Psoas muscle (tissue), 8 donors: ENCODE data around the gene MAGEB18. TPM values are rescaled to one million over a fixed set of nuclear protein-coding genes. Genes with fewer than 3 reads are reported as not detected.

Experiments used
- ATAC-seq, 4 donors: fragments of 200-7000 bp; cut with Tn5 transposase; one replicate each; pipeline ENCODE4 v1.9.1; 2020; ENCODE audit warnings: moderate library complexity in 3 of 4, mild to moderate bottlenecking in 2 of 4
- DNase-seq, 2 donors: peaks; one replicate each; pipeline ENCODE4 v3.0.0-alpha.2; 2020
- H3K27ac ChIP-seq: fragments of 200-600 bp; one replicate; pipeline ENCODE4 v1.8.0; 2022
- H3K27me3 ChIP-seq, 3 donors: fragments of 200-600 bp in 1 of 3; one replicate each; pipeline versions ENCODE4 v1.6.1 to v1.8.0; 2013 to 2022; ENCODE audit warnings: low read length in 2 of 3, mild to moderate bottlenecking in 2 of 3, moderate library complexity in 1 of 3; ENCODE audit not compliant: insufficient read depth in 3 of 3
- H3K36me3 ChIP-seq, 2 donors: fragments of 200-600 bp in 1 of 2; one replicate each; pipeline versions ENCODE4 v1.6.1 to v1.8.0; 2013 to 2022; ENCODE audit warnings: low read depth in 1 of 2, mild to moderate bottlenecking in 1 of 2, moderate library complexity in 1 of 2; ENCODE audit not compliant: insufficient read depth in 1 of 2
- H3K4me1 ChIP-seq: fragments of 200-600 bp; one replicate; pipeline ENCODE4 v1.8.0; 2022
- H3K4me3 ChIP-seq: fragments of 200-600 bp; one replicate; pipeline ENCODE4 v1.8.0; 2022; ENCODE audit warnings: mild to moderate bottlenecking
- H3K9me3 ChIP-seq: fragments of 200-600 bp; one replicate; pipeline ENCODE4 v1.8.0; 2022
- WGBS, 3 donors: extraction: QIAGEN DNeasy Blood & Tissue Kit; methylation state at CpG; one replicate each; pipeline versions ENCODE4 v1.1.6 to v1.1.7; 2013; 5-methylcytosine and 5-hydroxymethylcytosine counted together
- intact Hi-C, 2 donors: fragments of 100-400 bp; cut with DNase I; formaldehyde crosslinking; loops; one replicate each; pipeline versions ENCODE4 v1.11.0 to v1.14.2; 2022
- long read RNA-seq, 2 donors: library from polyadenylated mRNA; unstranded; transcript quantifications; one replicate each; pipeline ENCODE4 v2.0.0, GENCODE V29; 2021
- polyA plus RNA-seq, 3 donors: library from polyadenylated mRNA; stranded (reverse); fragments of 200-250 nt; gene quantifications; one replicate each; pipeline ENCODE4 v1.2.3, GENCODE V29; 2013
- total RNA-seq, 4 donors: library from RNA; stranded (reverse); fragmentation: NEBNext Ultra II Directional in 2 of 4; extraction: Animal tissue kit (Norgen Biotek cat#: 25700) in 2 of 4; gene quantifications; one replicate each; pipeline versions ENCODE4 v1.2.1 to v1.2.4, GENCODE V29; 2021 to 2023
- TF ChIP-seq, protein P1 (sequence below): fragments of 200-600 bp; IDR thresholded peaks from one replicate; pipeline ENCODE4 v1.8.0; 2022; ENCODE audit warnings: antibody characterized with exemption
- donor health status: healthy with polysubstance abuse.
- donor health status: DM: no; HTN: no; CAD: no; lungs with moderate emphysema.
- donor health status: Bipolar disorder and iron deficiency.
- donor health status: healthy.
- donor health status: DM: yes; HTN: yes; CAD: no.
- donor health status: DM: no; HTN: no; CAD: no.
- donor health status: DM: no; HTN: no; CAD: no.
- donor health status: DM: yes; HTN: yes; CAD: no.

Gene MAGEB18
- total RNA-seq, result not detected
- polyA plus RNA-seq, result not detected
- long read RNA-seq, donor 1, result 0 reads
- long read RNA-seq, donor 2, result 0 reads

GRCh38 chrX:26138274-26138673 lies at the start of gene MAGEB18:
Gene MAGEB18, plus strand, starts transcription at chrX:26138343. Its CDS starts 643 bp downstream, at chrX:26138986.
- 79 to 90% (median 84%) methylated on average over 11 of the region's 11 CpGs for WGBS, 3 donors
- Histone ChIP-seq H3K9me3 (no peaks in the 10 kb centered on the region), H3K4me1 (no peaks in the 10 kb centered on the region), H3K4me3 (no peak within 1 kb of the TSS), H3K27ac (no peak within 1 kb of the TSS), H3K27me3 (no peaks in the 10 kb centered on the region), H3K36me3 (no peaks in the 10 kb centered on the region)
- intact Hi-C loops, result no loop called here
- no peak for DNase-seq
- ATAC-seq, result no peak
- TF ChIP-seq, protein P1, sequence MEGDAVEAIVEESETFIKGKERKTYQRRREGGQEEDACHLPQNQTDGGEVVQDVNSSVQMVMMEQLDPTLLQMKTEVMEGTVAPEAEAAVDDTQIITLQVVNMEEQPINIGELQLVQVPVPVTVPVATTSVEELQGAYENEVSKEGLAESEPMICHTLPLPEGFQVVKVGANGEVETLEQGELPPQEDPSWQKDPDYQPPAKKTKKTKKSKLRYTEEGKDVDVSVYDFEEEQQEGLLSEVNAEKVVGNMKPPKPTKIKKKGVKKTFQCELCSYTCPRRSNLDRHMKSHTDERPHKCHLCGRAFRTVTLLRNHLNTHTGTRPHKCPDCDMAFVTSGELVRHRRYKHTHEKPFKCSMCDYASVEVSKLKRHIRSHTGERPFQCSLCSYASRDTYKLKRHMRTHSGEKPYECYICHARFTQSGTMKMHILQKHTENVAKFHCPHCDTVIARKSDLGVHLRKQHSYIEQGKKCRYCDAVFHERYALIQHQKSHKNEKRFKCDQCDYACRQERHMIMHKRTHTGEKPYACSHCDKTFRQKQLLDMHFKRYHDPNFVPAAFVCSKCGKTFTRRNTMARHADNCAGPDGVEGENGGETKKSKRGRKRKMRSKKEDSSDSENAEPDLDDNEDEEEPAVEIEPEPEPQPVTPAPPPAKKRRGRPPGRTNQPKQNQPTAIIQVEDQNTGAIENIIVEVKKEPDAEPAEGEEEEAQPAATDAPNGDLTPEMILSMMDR, result no peak

- no peaks in the 10 kb centered on the region for H3K36me3 ChIP-seq
- no peak for DNase-seq
- H3K9me3 ChIP-seq, result no peaks in the 10 kb centered on the region
- no peak for ATAC-seq
- no peak overlapping the region for H3K27ac ChIP-seq
- 30 to 35% (median 30%) methylated on average over 3 of the region's 3 CpGs for WGBS, 3 donors
- no peaks in the 10 kb centered on the region for H3K27me3 ChIP-seq
- H3K4me3 ChIP-seq, result no peak overlapping the region
- TF ChIP-seq, protein P1, result no peak
- intact Hi-C loops, result no loop called here
- H3K4me1 ChIP-seq, result no peaks in the 10 kb centered on the region
Observed at GRCh38 chrX:26100421-26100920, 37.7 kb upstream of the MAGEB18 start.

DNA sequence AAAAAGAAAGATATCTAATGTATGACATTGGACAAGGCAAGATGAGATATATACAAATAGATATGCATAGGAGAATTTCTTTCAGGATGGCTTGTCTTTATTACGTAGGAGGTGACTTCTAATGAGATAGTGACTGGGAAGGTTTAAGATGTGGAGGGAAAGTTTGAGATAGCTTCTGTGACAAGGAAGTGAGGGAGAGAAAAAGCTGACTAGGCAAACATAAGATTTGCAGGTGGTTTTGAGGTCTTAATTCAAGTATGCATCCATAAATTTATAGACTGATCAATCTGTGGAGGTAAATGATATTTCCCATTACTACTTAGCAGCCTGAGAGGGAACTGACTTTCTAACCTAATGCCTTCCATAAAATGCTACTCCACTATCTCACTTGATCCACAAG lies 29.0 kb upstream of the MAGEB18 start:
- Histone ChIP-seq H3K4me1 (no peaks in the 10 kb centered on the region), H3K4me3 (no peak overlapping the region), H3K27ac (no peak overlapping the region), H3K36me3 (no peaks in the 10 kb centered on the region), H3K9me3 (peaks cover 3% of the 10 kb centered on the region), H3K27me3 (no peaks in the 10 kb centered on the region)
- no peak for DNase-seq
- TF ChIP-seq, protein P1, result no peak
- intact Hi-C loops, result no loop called here
- ATAC-seq, result no peak
- WGBS, 3 donors, result 82 to 91% (median 89%) methylated on average over 1 of the region's 1 CpG

- no peak for ATAC-seq
- H3K4me1 ChIP-seq, result no peaks in the 10 kb centered on the region
- H3K9me3 ChIP-seq, result no peaks in the 10 kb centered on the region
- H3K4me3 ChIP-seq, result no peak overlapping the region
- no peaks in the 10 kb centered on the region for H3K36me3 ChIP-seq
- TF ChIP-seq, protein P1, result no peak
- H3K27me3 ChIP-seq, result no peaks in the 10 kb centered on the region
- 21 to 40% (median 31%) methylated on average over 2 of the region's 2 CpGs for WGBS, 3 donors
- DNase-seq, result no peak
- H3K27ac ChIP-seq, result no peak overlapping the region
- intact Hi-C loops, result no loop called here
Observed at GRCh38 chrX:26146024-26146423, 7.9 kb downstream of the MAGEB18 start.

GRCh38 chrX:26160301-26160700 lies 22.2 kb downstream of the MAGEB18 start, which contains the start of gene MAGEB6B:
Gene MAGEB6B, plus strand, starts transcription at chrX:26160601. Its CDS starts 0 bp downstream, at chrX:26160601.
- H3K27me3 ChIP-seq, result no peaks in the 10 kb centered on the region
- no peaks in the 10 kb centered on the region for H3K36me3 ChIP-seq
- no peak within 1 kb of the TSS for H3K27ac ChIP-seq
- H3K9me3 ChIP-seq, result no peaks in the 10 kb centered on the region
- H3K4me3 ChIP-seq, result no peak within 1 kb of the TSS
- no peaks in the 10 kb centered on the region for H3K4me1 ChIP-seq
- 91 to 96% (median 96%) methylated on average over 7 to 10 of the region's 10 CpGs for WGBS, 3 donors
- DNase-seq (no peak), ATAC-seq (no peak)
- intact Hi-C loops, result no loop called here
- TF ChIP-seq, protein P1, result no peak
